Testis (tissue), 2 donors: Measurements from ENCODE around the gene ABHD2.

ENCODE experiments used
- CTCF ChIP-seq, 3 experiments: fragments of 450-650 bp in 2 of 3; fragments of 200-600 bp in 1 of 3; sonication (generic) in 1 of 3; IDR thresholded peaks; one replicate each; pipeline ENCODE4 v1.5.1; 2016 to 2019; ENCODE audit warnings: antibody characterized with exemption in 3 of 3, mild to moderate bottlenecking in 2 of 3, moderate library complexity in 1 of 3
- POLR2A ChIP-seq: fragments of 450-650 bp; IDR thresholded peaks from one replicate; pipeline ENCODE4 v1.6.1; 2017; ENCODE audit warnings: antibody characterized with exemption, mild to moderate bottlenecking, moderate library complexity

DNA sequence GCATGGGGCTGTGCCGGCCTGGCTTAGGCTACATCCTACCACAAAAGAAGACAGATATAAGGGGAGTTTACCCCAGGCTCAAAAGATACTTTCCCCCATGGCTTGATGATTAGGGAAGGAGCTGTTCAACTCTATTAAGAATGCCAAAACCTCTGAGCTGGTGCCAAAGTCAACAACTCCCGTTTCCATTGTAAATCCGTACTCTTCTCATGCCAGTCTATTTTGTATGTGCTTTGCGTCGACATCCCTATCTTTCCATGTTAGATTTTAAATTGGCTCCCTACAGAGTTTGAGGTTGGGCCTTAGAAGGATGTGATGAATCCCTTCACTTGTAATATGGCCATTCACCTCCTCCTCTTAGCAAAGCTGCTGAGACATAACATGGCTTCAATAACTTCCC is 86.2 kb downstream of the ABHD2 start:
- TF ChIP-seq CTCF (IDR thresholded peaks at IDR 0.05) (no peak), POLR2A (no peak)
